Stomach (tissue), 9 donors: ENCODE measurements around the gene EGFR. TPM values are rescaled to one million over a fixed set of nuclear protein-coding genes. Genes with fewer than 3 reads are reported as not detected.

Experiments
- DNase-seq, 2 donors: peaks; one replicate each; pipeline versions ENCODE4 v3.0.0 to v3.0.0-alpha.2; 2013 to 2019
- H3K27ac ChIP-seq, 5 donors: fragments of 200-600 bp in 4 of 5; sonication (generic) in 4 of 5; one replicate each; pipeline ENCODE4 v1.5.1; 2013 to 2019; ENCODE audit warnings: mild to moderate bottlenecking in 1 of 5, moderate library complexity in 1 of 5
- H3K27me3 ChIP-seq, 3 donors: fragments of 200-600 bp; sonication (generic); one replicate each; pipeline ENCODE4 v1.5.1; 2017 to 2019; ENCODE audit warnings: mixed run types in 1 of 3
- H3K36me3 ChIP-seq, 4 donors: fragments of 200-600 bp; sonication (generic); 1 replicate in 3 of 4; 2 replicates in 1 of 4; pipeline ENCODE4 v1.5.1; 2016 to 2019
- H3K4me1 ChIP-seq, 4 donors: fragments of 200-600 bp; sonication (generic); one replicate each; pipeline ENCODE4 v1.5.1; 2016 to 2019
- H3K4me3 ChIP-seq, 4 donors: fragments of 200-600 bp; sonication (generic) in 3 of 4; one replicate each; pipeline ENCODE4 v1.5.1; 2016 to 2019; ENCODE audit warnings: mild to moderate bottlenecking in 1 of 4
- H3K9me3 ChIP-seq, 4 donors: fragments of 200-600 bp; sonication (generic); one replicate each; pipeline ENCODE4 v1.5.1; 2016 to 2019
- CTCF ChIP-seq, 7 experiments: fragments of 450-650 bp in 4 of 7; fragments of 200-600 bp in 3 of 7; sonication (generic) in 3 of 7; IDR thresholded peaks; one replicate each; pipeline ENCODE4 v1.5.1; 2016 to 2019; ENCODE audit warnings: antibody characterized with exemption in 7 of 7, control low read depth in 2 of 7, mild to moderate bottlenecking in 1 of 7
- EP300 ChIP-seq: sonication (generic); formaldehyde crosslinking; IDR thresholded peaks from one replicate; pipeline ENCODE4 v1.6.1; 2017; ENCODE audit warnings: antibody characterized with exemption
- POLR2A ChIP-seq, 4 donors: fragments of 450-650 bp; IDR thresholded peaks; one replicate each; pipeline ENCODE4 v1.6.1; 2016; ENCODE audit warnings: antibody characterized with exemption in 4 of 4, control low read depth in 2 of 4, mild to moderate bottlenecking in 1 of 4, moderate library complexity in 1 of 4
- POLR2AphosphoS5 ChIP-seq, 3 donors: sonication (generic); formaldehyde crosslinking; IDR thresholded peaks; one replicate each; pipeline ENCODE4 v1.6.1; 2016; ENCODE audit warnings: antibody characterized with exemption in 3 of 3
- WGBS, 5 donors: extraction: QIAGEN DNeasy Blood & Tissue Kit in 3 of 5; methylation state at CpG; one replicate each; pipeline versions ENCODE4 v1.1.5 to v1.1.7; 2013 to 2018; 5-methylcytosine and 5-hydroxymethylcytosine counted together
- intact Hi-C: fragments of 100-400 bp; cut with DNase I; formaldehyde crosslinking; loops from one replicate; pipeline ENCODE4 v1.15.1; 2023; ENCODE audit warnings: low total_unique reads
- polyA plus RNA-seq, 3 donors: library from polyadenylated mRNA; stranded (reverse); fragments of 200-250 nt; gene quantifications; one replicate each; pipeline ENCODE4 v1.2.3, GENCODE V29; 2013
- total RNA-seq, 5 donors: library from RNA; depleted of rRNA; stranded (reverse); fragments of >200 nt; gene quantifications; one replicate each; pipeline versions ENCODE4 v1.1.0 to v1.2.3, GENCODE V29; 2014 to 2016
- donor health status: healthy with polysubstance abuse.
- donor health status: Bipolar disorder and iron deficiency.
- donor health status: healthy.

Gene EGFR
- total and polyA plus RNA-seq, 8 donors: 3.4 to 43.4 (median 32.6) TPM

GRCh38 chr7:55016061-55016745 lies 2.6 kb upstream of the EGFR start:
- WGBS, 5 donors: 84 to 91% (median 89%) methylated on average over 5 of the region's 5 CpGs
- Histone ChIP-seq H3K36me3 (no peaks in the 10 kb centered on the region), H3K27me3 (peaks cover 0 to 28% (median 11%) of the 10 kb centered on the region in 3 donors), H3K27ac (no peak overlapping the region), H3K9me3 (no peaks in the 10 kb centered on the region), H3K4me1 (peaks cover 9 to 25% (median 22%) of the 10 kb centered on the region in 4 donors), H3K4me3 (no peak overlapping the region)
- intact Hi-C loops: loop anchor here (10.0 kb wide), 1 partner anchor 239 kb away; no protein-coding TSS in a partner anchor
- no peak for TF ChIP-seq POLR2A (IDR thresholded peaks at IDR 0.05)
- no peak for TF ChIP-seq EP300
- no peak for TF ChIP-seq CTCF (IDR thresholded peaks at IDR 0.05)
- no peak for TF ChIP-seq POLR2AphosphoS5 (IDR thresholded peaks at IDR 0.05)
- DNase-seq: no peak

GRCh38 chr7:55016746-55017090 lies 2.1 kb upstream of the EGFR start:
- intact Hi-C loops: loop anchor here (10.0 kb wide), 1 partner anchor 238 kb away; no protein-coding TSS in a partner anchor
- no peak overlapping the region for H3K27ac ChIP-seq
- peaks cover 0 to 28% (median 11%) of the 10 kb centered on the region in 3 donors for H3K27me3 ChIP-seq
- no peaks in the 10 kb centered on the region for H3K36me3 ChIP-seq
- TF ChIP-seq CTCF (IDR thresholded peaks at IDR 0.05) (no peak), EP300 (no peak), POLR2A (IDR thresholded peaks at IDR 0.05) (no peak)
- WGBS, 5 donors: 62 to 90% (median 63%) methylated on average over 3 of the region's 3 CpGs
- no peak for DNase-seq
- no peaks in the 10 kb centered on the region for H3K9me3 ChIP-seq
- H3K4me3 ChIP-seq: no peak overlapping the region
- H3K4me1 ChIP-seq: peaks cover 9 to 30% (median 23%) of the 10 kb centered on the region in 4 donors

- Histone ChIP-seq H3K4me3 (peak overlapping the region in 3 of 4 donors; percentile 70 to 83 (median 82)), H3K27ac (peak overlapping the region in 3 of 5 donors; percentile 94 to 97 (median 97)), H3K4me1 (peaks cover 9 to 41% (median 28%) of the 10 kb centered on the region in 4 donors), H3K9me3 (no peaks in the 10 kb centered on the region), H3K27me3 (peaks cover 0 to 28% (median 11%) of the 10 kb centered on the region in 3 donors), H3K36me3 (no peaks in the 10 kb centered on the region)
- DNase-seq: no peak
- intact Hi-C loops: loop anchor here (10.0 kb wide), 1 partner anchor 237 kb away; no protein-coding TSS in a partner anchor
- WGBS, 5 donors: 46 to 57% (median 50%) methylated on average over 6 of the region's 6 CpGs
- no peak for TF ChIP-seq POLR2A (IDR thresholded peaks at IDR 0.05)
- no peak for TF ChIP-seq EP300
- no peak for TF ChIP-seq POLR2AphosphoS5 (IDR thresholded peaks at IDR 0.05)
- no peak for TF ChIP-seq CTCF (IDR thresholded peaks at IDR 0.05)
Observed at GRCh38 chr7:55017841-55018240, 976 bp upstream of the EGFR start.

- TF ChIP-seq POLR2AphosphoS5 (IDR thresholded peaks at IDR 0.05) (peak; percentile 66 to 83 (median 75)), EP300 (peak; percentile 90), POLR2A (IDR thresholded peaks at IDR 0.05) (no peak), CTCF (IDR thresholded peaks at IDR 0.05) (no peak)
- Histone ChIP-seq H3K9me3 (no peaks in the 10 kb centered on the region), H3K27ac (peak overlapping the region; percentile 93 to 97 (median 95)), H3K4me1 (peaks cover 9 to 51% (median 31%) of the 10 kb centered on the region in 4 donors), H3K4me3 (peak overlapping the region; percentile 70 to 83 (median 82)), H3K36me3 (no peaks in the 10 kb centered on the region), H3K27me3 (peaks cover 0 to 28% (median 11%) of the 10 kb centered on the region in 3 donors)
- intact Hi-C loops: loop anchor here (10.0 kb wide), 1 partner anchor 236 kb away; no protein-coding TSS in a partner anchor
- DNase-seq: peak; percentile 78 to 82
- 0 to 4% (median 1%) methylated on average over 14 to 69 of the region's 70 CpGs for WGBS, 5 donors
Observed at GRCh38 chr7:55019191-55019690, 424 bp downstream of the EGFR start.
